Aorta (tissue), 5 donors: Measurements from ENCODE around the gene SCFD2. TPM values are rescaled to one million over a fixed set of nuclear protein-coding genes. Genes with fewer than 3 reads are reported as not detected.
"Not testable (repeated sequence)": the region's sequence is repeated elsewhere in the genome, so short reads cannot be mapped to it uniquely, and the experiment has no call there.

Experiments
- ATAC-seq: fragments of 200-7000 bp; cut with Tn5 transposase; one replicate; pipeline ENCODE4 v1.9.1; 2022; ENCODE audit warnings: moderate library complexity; ENCODE audit not compliant: low FRiP score
- DNase-seq, 2 donors: peaks; one replicate each; pipeline ENCODE4 v3.0.0-alpha.2; 2020
- H3K27ac ChIP-seq, 2 donors: one replicate each; pipeline ENCODE4 v1.5.1; 2013; ENCODE audit warnings: low read length in 2 of 2, mild to moderate bottlenecking in 2 of 2, moderate library complexity in 2 of 2, control low read depth in 1 of 2, inconsistent platforms in 1 of 2, low read depth in 1 of 2
- H3K27me3 ChIP-seq, 2 donors: one replicate each; pipeline ENCODE4 v1.6.1; 2013; ENCODE audit warnings: control low read depth in 1 of 2, low read length in 1 of 2, mild to moderate bottlenecking in 1 of 2, moderate library complexity in 1 of 2; ENCODE audit not compliant: insufficient read depth in 2 of 2, control insufficient read depth in 1 of 2
- H3K36me3 ChIP-seq, 2 donors: one replicate each; pipeline ENCODE4 v1.6.1; 2013; ENCODE audit warnings: control low read depth in 1 of 2, low read length in 1 of 2, mild to moderate bottlenecking in 1 of 2; ENCODE audit not compliant: insufficient read depth in 2 of 2, control insufficient read depth in 1 of 2
- H3K4me1 ChIP-seq, 2 donors: one replicate each; pipeline ENCODE4 v1.6.1; 2013; ENCODE audit warnings: low read length in 2 of 2, control low read depth in 1 of 2, mild to moderate bottlenecking in 1 of 2, moderate library complexity in 1 of 2; ENCODE audit not compliant: insufficient read depth in 2 of 2, control insufficient read depth in 1 of 2
- H3K4me3 ChIP-seq, 2 donors: one replicate each; pipeline ENCODE4 v1.5.1; 2013; ENCODE audit warnings: low read length in 2 of 2, control low read depth in 1 of 2, mild to moderate bottlenecking in 1 of 2
- H3K9me3 ChIP-seq: one replicate; pipeline ENCODE4 v1.6.1; 2013; ENCODE audit warnings: mild to moderate bottlenecking, low read length; ENCODE audit not compliant: control insufficient read depth
- WGBS, 2 donors: extraction: QIAGEN DNeasy Blood & Tissue Kit; methylation state at CpG; one replicate each; pipeline ENCODE4 v1.1.7; 2013; 5-methylcytosine and 5-hydroxymethylcytosine counted together
- intact Hi-C, 2 donors: fragments of 100-400 bp; cut with DNase I; formaldehyde crosslinking; loops; one replicate each; pipeline versions ENCODE4 v1.14.2 to v1.15.0; 2022
- long read RNA-seq, 2 donors: library from polyadenylated mRNA; unstranded; transcript quantifications; one replicate each; pipeline ENCODE4 v2.0.0, GENCODE V29; 2020 to 2021
- polyA plus RNA-seq, 2 donors: library from polyadenylated mRNA; stranded (reverse); fragments of 200-250 nt; gene quantifications; one replicate each; pipeline ENCODE4 v1.2.3, GENCODE V29; 2013
- total RNA-seq, 2 donors: library from RNA; stranded (reverse); fragmentation: NEBNext Ultra II Directional; extraction: Animal tissue kit (Norgen Biotek cat#: 25700); gene quantifications; one replicate each; pipeline ENCODE4 v1.2.1, GENCODE V29; 2021
- donor health status: healthy with polysubstance abuse.
- donor health status: Bipolar disorder and iron deficiency.
- donor health status: DM: no; HTN: no; CAD: no.
- donor health status: DM: no; HTN: no; CAD: no.
- donor health status: DM: yes; HTN: yes; CAD: no.

SCFD2 gene
- total RNA-seq (10 to 100 TPM; 15.3 to 19.2 TPM), polyA plus RNA-seq (1 to 10 TPM; 3.5 to 5.3 TPM)
- long read RNA-seq, donor 1, partial matches to known transcripts, result 0 of 4 reads
- long read RNA-seq, donor 1, other reads (novel, unspliced or antisense), result 4 of 4 reads
- long read RNA-seq, donor 2, partial matches to known transcripts, result 1 of 10 reads
- long read RNA-seq, donor 2, other reads (novel, unspliced or antisense), result 9 of 10 reads

- no peaks in the 10 kb centered on the region for H3K27me3 ChIP-seq
- peak; percentile 100 for ATAC-seq
- DNase-seq, result peak; percentile 98
- intact Hi-C loops, result loop anchor here (5.0 to 10.0 kb wide), 2 partner anchors 168 to 171 kb away; no protein-coding TSS in a partner anchor
- H3K4me1 ChIP-seq, result no peaks in the 10 kb centered on the region
- peaks cover 0 to 1% of the 10 kb centered on the region in 2 donors for H3K36me3 ChIP-seq
- peak within 1 kb of the TSS; percentile 62 to 91 for H3K4me3 ChIP-seq
- WGBS, 2 donors, result 0% methylated on average over 51 of the region's 51 CpGs
- no peaks in the 10 kb centered on the region for H3K9me3 ChIP-seq
- no peak within 1 kb of the TSS for H3K27ac ChIP-seq
Measured at GRCh38 chr4:53365486-53366300, at the start of gene SCFD2. Gene SCFD2 (minus strand): TSS chr4:53366061.

GRCh38 chr4:53409479-53409878, 43.6 kb upstream of the SCFD2 start:
- intact Hi-C loops, H3K4me3 ChIP-seq, H3K27ac ChIP-seq, H3K9me3 ChIP-seq, H3K4me1 ChIP-seq, DNase-seq, H3K36me3 ChIP-seq, ATAC-seq, H3K27me3 ChIP-seq: not testable (repeated sequence)
- 96 to 97% methylated on average over 11 of the region's 11 CpGs for whole genome bisulfite sequencing, 2 donors

DNA sequence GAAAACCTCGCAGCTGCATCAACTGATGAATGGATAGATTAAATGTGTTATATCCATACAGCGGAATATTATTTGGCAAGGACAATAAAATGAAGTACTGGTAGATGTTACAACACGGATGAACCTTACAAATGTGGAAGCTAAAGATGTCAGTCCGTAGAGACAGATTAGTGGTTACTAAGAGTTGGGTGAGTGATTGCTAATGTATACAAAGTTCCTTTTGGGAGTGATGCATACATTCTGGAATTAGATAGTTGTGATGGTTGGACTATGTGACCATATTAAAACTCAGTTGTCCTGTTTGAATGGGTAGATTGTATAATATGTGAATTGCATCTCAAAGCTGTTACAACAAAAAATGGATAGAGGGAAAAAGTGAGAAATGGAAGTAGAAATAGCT, 14.4 kb upstream of the SCFD2 start:
- intact Hi-C loops, result no loop called here
- H3K4me3 ChIP-seq, result no peak overlapping the region
- H3K9me3 ChIP-seq, result no peaks in the 10 kb centered on the region
- ATAC-seq (no peak), DNase-seq (no peak)
- no peaks in the 10 kb centered on the region for H3K4me1 ChIP-seq
- no peaks in the 10 kb centered on the region for H3K36me3 ChIP-seq
- H3K27ac ChIP-seq, result no peak overlapping the region
- WGBS, 2 donors, result 90% methylated on average over 4 of the region's 4 CpGs
- no peaks in the 10 kb centered on the region for H3K27me3 ChIP-seq

- intact Hi-C loops, result loop anchor here (5.0 to 10.0 kb wide), 2 partner anchors 56 to 363 kb away; no protein-coding TSS in a partner anchor
Measured at GRCh38 chr4:53378171-53378482, 12.3 kb upstream of the SCFD2 start.

GRCh38 chr4:53377319-53378170, 11.7 kb upstream of the SCFD2 start, which contains the start of gene FIP1L1:
Gene FIP1L1 (plus strand): TSS chr4:53377641. CDS start chr4:53377839, 198 bp downstream.
- Histone ChIP-seq H3K4me3 (peak within 1 kb of the TSS; percentile 36 to 98), H3K36me3 (no peaks in the 10 kb centered on the region), H3K27ac (peak within 1 kb of the TSS in 1 of 2 donors; percentile 34), H3K27me3 (no peaks in the 10 kb centered on the region), H3K9me3 (no peaks in the 10 kb centered on the region), H3K4me1 (no peaks in the 10 kb centered on the region)
- intact Hi-C loops, result loop anchor here (5.0 to 10.0 kb wide), 2 partner anchors 55 to 363 kb away; no protein-coding TSS in a partner anchor
- peak; percentile 96 to 98 for DNase-seq
- peak; percentile 99 for ATAC-seq
- 0 to 1% methylated on average over 67 to 85 of the region's 85 CpGs for WGBS, 2 donors

More at GRCh38 chr4:53378171-53378482, 12.3 kb upstream of the SCFD2 start:
- no peaks in the 10 kb centered on the region for H3K27me3 ChIP-seq
- H3K36me3 ChIP-seq, result no peaks in the 10 kb centered on the region
- no peaks in the 10 kb centered on the region for H3K9me3 ChIP-seq
- H3K27ac ChIP-seq, result peak overlapping the region in 1 of 2 donors; percentile 34
- DNase-seq, result no peak
- no peaks in the 10 kb centered on the region for H3K4me1 ChIP-seq
- H3K4me3 ChIP-seq, result peak overlapping the region; percentile 36 to 98
- 0% methylated on average over 10 of the region's 10 CpGs for WGBS, 2 donors
- ATAC-seq, result no peak

DNA sequence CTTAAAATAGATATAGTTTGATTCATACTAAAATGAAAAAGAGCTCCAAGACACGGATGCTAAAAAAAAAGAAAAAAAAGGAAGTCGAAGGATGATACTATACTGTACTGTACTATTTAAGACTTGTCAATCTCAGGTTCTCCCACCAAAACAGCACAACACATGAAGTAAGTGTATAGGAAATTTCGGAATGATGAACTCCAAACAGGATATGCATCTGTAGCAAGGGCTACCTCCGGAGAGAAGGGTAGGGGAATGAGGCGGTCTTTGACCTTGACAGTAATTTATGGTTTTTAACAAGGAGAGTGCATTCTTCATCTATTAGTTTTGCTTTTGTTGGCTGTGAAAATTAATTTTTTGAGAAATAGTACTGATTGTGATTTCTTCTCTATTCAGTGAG, 11.0 kb upstream of the SCFD2 start:
- DNase-seq, result no peak
- intact Hi-C loops, result loop anchor here (5.0 to 10.0 kb wide), 2 partner anchors 55 to 362 kb away; no protein-coding TSS in a partner anchor
- Histone ChIP-seq H3K9me3 (no peaks in the 10 kb centered on the region), H3K36me3 (no peaks in the 10 kb centered on the region), H3K4me3 (no peak overlapping the region), H3K27me3 (no peaks in the 10 kb centered on the region), H3K4me1 (no peaks in the 10 kb centered on the region), H3K27ac (no peak overlapping the region)
- no peak for ATAC-seq
- WGBS, 2 donors, result 46 to 49% methylated on average over 5 of the region's 5 CpGs

GRCh38 chr4:53374777-53375258, 9.0 kb upstream of the SCFD2 start:
- no peaks in the 10 kb centered on the region for H3K9me3 ChIP-seq
- 66 to 74% methylated on average over 4 of the region's 4 CpGs for WGBS, 2 donors
- ATAC-seq (no peak), DNase-seq (no peak)
- no peak overlapping the region for H3K4me3 ChIP-seq
- no peaks in the 10 kb centered on the region for H3K36me3 ChIP-seq
- peaks cover 0 to 3% of the 10 kb centered on the region in 2 donors for H3K27me3 ChIP-seq
- intact Hi-C loops, result loop anchor here (5.0 to 10.0 kb wide), 2 partner anchors 53 to 360 kb away; no protein-coding TSS in a partner anchor
- no peak overlapping the region for H3K27ac ChIP-seq
- H3K4me1 ChIP-seq, result no peaks in the 10 kb centered on the region

GRCh38 chr4:53371843-53372521, 6.1 kb upstream of the SCFD2 start:
- Histone ChIP-seq H3K4me1 (no peaks in the 10 kb centered on the region), H3K9me3 (no peaks in the 10 kb centered on the region), H3K4me3 (no peak overlapping the region), H3K36me3 (no peaks in the 10 kb centered on the region), H3K27me3 (peaks cover 0 to 3% of the 10 kb centered on the region in 2 donors), H3K27ac (no peak overlapping the region)
- DNase-seq (no peak), ATAC-seq (no peak)
- intact Hi-C loops, result loop anchor here (10.0 kb wide), 1 partner anchor 357 kb away; no protein-coding TSS in a partner anchor
- WGBS, 2 donors, result 74 to 80% methylated on average over 4 of the region's 4 CpGs
